SW480 (cell line): ENCODE measurements around the gene AKIP1.
A peak's percentile ranks its signal among the peaks of the same experiment; 100 is the strongest.
"Not testable (repeated sequence)": the region's sequence is repeated elsewhere in the genome, so short reads cannot be mapped to it uniquely, and the experiment has no call there.

ENCODE experiments used
- DNase-seq: peaks from one replicate; pipeline ENCODE4 v3.0.0-alpha.2; 2016; ENCODE audit warnings: low spot score

The AKIP1 gene

GRCh38 chr11:8917157-8917825, 6.3 kb downstream of the AKIP1 start:
- DNase-seq = peak; percentile 49

GRCh38 chr11:8922691-8923090, 11.7 kb downstream of the AKIP1 start:
- no peak for DNase-seq

DNA sequence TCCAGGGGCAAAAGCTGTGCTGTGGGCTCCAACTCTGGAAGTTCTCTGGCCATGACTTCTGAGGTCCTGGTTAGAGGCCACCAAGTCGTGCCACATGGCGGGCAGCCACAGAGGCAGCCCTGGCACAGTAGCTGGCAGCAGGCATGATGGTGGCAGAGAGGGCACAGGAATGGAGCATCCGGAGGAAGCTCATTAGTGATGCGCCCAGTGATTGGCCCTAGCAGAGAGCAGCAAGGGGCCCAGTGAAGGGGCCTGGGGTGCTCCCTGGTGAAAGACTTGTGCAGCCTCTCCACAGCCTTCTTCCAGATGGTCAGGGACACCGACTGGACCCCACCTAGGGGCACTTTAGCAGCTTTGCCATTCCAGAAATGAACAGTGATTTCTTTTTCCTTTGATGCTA, 14.7 kb downstream of the AKIP1 start:
- no peak for DNase-seq

DNA sequence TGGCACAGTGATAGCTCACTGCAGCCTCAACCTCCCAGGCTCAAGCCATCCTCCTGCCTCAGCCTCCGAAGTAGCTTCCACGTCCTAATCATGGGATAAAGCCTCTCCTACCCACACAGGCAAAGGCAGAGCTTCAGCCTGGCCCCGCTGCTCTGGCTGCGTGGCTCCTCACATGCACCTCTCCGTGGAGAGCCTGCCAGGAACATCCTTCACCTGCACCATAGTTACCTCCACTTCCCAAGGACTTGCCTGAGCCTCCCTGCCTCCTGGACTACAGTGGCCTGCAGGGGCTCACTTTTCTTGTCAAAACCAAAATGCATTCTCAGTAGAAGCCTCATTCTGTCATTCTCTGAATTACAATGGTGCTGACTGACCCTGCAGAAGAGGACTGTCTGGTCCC, 15.2 kb downstream of the AKIP1 start:
- no peak for DNase-seq

DNA sequence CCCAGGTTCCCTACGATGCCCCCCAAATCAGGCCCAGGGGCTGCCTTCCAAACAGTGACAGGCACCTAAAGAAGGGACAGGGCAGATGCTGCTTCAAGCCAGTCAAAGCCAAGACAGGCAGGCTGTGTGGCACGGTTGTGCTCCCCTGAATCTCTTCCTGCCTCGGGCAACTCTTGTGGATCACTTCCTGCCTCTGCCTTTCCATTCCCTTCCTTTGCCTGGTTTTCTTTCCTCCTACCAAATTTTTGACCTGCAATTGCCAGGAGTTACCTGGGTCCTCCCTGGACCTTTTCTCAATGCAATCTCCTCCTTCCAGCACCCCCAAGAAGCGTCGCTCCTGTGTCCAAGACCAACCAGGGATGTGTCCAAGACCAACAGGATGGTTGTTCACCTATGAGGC, 16.2 kb downstream of the AKIP1 start:
- no peak for DNase-seq

- DNase-seq = no peak
Observed at GRCh38 chr11:8928205-8928604, 17.2 kb downstream of the AKIP1 start.

DNA sequence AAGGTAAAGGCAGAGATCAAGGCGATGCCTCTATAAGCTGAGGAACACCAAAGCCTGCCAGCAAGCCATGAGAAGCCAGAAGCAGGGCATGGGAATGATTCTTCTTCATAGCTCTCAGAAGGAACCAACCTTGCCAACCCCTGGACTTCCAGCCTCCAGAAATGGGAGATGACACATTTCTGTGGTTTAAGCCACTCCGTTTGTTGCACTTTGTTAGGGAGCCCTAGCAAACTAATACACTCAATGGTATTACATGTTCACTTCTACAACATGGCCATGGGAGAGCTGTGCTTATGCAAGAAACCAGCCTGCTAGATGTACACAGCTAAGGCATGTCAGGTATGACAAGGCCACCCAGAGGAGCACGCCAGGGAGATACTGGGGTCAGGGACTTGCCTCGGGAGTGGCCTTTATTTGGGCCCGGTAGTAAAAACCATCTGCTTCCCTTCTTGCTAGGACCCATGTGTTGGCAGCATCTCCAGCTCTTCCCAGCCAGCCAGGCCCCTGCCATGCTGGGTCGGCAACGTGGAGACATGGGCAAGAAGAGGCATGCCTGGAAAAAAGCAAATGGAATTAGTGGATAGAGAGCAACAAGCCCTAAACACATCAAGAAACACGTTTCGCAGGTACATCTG, 18.1 kb downstream of the AKIP1 start:
- DNase-seq = no peak

- DNase-seq = no peak
Observed at GRCh38 chr11:8930456-8931175, 19.6 kb downstream of the AKIP1 start.

DNA sequence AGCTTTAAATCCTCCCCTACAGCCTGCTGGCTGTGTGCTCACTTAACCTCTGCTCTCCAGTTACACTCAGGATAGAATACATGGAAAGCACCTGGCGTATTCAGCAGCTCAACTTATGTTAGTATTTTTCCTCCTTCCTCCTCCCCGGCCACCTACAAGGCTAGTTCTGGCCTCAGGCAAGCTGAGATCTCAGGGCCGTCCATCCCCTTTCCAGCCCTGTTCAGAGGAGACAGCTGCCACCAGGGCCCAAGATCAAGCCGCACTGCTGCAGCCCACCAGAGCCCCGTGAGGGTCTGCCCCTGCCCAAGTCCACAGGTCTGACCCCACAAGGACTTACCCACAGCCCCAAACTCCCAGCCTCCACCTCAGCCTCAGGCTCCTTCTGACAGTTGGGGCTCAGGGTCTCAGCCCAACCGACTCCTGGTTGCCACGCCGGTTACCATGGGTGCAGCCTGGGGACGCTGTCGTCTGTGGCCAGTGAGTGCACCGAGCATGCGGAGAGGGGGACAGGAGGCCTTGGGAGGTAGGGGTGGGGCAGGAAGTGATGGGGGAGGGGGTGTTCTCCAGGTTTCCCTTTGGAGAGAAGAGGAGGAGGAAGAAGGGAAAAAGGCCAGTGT, 21.7 kb downstream of the AKIP1 start, which contains the start of gene C11orf16:
C11orf16 (minus strand) TSS at position 384 of the 617 bp plus-strand sequence. CDS start 639 bp downstream, outside the sequence.
- DNase-seq = no peak

DNA sequence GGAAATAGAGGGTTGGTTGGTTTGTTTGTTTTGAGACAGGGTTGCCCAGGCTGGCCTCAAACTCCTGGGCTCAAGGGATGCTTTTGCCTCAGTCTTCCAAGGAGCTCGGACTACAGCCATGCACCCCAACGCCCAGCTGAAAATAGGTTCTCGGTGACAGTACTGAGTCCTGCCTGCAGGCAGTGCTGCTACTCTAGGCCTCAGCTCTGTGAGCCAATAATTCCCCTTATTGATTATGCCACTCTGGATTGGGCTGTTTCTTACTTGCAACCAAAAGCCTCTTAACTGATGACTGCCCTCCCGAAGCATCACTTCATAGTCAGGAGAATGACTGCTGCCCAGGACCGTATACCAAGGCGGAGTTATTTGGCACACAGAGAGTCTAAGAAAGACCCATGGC, 22.9 kb downstream of the AKIP1 start:
- DNase-seq = no peak

- DNase-seq = peak; percentile 72
Observed at GRCh38 chr11:8934742-8935488, 23.9 kb downstream of the AKIP1 start.

GRCh38 chr11:8935789-8936188, 24.8 kb downstream of the AKIP1 start:
- DNase-seq = not testable (repeated sequence)

DNA sequence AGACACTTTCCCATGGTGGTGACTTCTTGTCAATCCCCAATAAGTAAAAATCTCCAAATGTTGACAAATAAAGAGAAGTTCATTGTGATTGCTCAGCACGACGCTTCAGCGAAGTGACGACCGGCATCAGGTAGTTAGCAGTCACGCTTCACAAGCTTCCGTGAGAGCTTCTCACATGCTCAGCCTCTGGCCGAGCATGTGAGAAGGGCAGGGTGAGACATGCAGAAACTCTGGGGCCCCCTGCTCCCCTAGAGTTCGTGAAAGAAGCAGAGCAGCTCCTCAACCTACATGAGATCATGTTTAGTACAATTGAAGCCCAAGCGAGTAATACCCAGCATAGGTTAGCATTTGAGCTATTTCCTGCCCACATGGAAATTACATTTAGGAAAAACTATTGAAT, 26.2 kb downstream of the AKIP1 start:
- DNase-seq = no peak

DNA sequence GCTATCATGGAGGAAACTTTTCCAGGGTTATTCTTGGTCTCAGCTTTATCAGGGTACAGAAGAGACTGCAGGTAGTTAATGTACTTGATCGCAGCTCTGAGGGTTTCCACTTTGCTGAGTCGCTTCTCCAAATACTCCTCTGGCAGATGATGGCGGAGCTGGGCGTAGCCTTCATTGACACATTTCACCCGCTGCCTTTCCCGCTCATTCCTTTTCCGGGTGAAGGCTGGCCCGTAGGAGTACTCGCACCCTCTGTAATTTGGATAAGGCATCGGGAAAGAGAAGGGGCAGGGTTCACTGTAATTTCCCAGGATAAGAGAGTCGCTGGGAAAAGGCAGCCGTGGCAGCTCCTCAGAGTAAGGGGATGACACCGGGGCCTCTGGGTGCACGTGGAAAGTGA, 26.7 kb downstream of the AKIP1 start:
- no peak for DNase-seq

- DNase-seq = no peak
Observed at GRCh38 chr11:8941341-8942103, 30.5 kb downstream of the AKIP1 start.

DNA sequence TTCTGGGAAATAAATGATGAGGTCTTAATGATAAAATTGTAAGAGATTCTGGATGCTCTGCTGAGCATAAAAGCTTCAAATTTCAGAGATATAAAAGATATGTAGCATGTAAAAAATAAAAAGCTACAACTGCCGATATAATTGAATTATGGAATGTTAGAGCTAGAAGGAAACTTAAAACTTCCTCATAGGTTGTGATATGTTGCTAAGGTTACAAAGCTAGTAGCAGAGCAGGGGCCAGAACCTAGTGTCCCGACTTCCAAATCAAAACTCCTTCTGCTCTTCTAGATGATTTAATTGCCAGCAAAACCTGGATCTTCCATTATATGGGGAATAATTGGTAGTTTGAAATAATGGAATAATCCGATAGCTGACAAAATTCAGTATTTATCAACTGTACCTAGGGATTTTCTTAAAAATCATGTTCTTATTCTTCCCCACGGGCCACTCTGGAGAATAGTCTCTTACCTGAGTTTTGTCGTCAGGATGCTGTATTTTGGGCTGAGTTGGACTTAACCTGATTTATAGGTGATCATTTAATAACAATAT, 31.6 kb downstream of the AKIP1 start, which contains the start of gene ASCL3:
ASCL3 (minus strand) TSS at position 499 of the 549 bp plus-strand sequence. CDS start 4,855 bp downstream, outside the sequence.
- no peak for DNase-seq

- DNase-seq = no peak
Observed at GRCh38 chr11:8947230-8947943, 36.4 kb downstream of the AKIP1 start.

DNA sequence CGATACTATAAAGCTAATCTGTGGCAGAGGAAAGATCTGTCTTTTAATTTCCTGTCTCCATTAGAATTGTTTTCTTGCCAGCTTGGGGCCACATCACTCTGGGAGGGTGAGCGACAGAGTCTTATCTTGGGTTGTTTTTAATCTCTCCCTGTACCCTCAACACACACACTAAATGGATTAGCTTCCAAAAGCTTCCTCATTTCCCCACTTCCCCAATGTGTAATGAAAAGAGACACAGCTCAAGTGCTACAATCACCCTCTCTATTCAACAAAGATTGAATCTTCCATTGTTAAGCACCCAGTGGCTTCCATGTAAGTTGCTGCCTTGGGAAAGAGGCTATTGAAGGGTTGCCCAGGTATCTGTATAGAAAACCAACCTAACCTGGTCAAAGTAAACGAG, 37.9 kb downstream of the AKIP1 start:
- no peak for DNase-seq

GRCh38 chr11:8956860-8957259, 45.9 kb downstream of the AKIP1 start:
- no peak for DNase-seq

- peak; percentile 75 for DNase-seq
Observed at GRCh38 chr11:8959546-8960166, 48.7 kb downstream of the AKIP1 start.
